ENCODE results near the gene TRIM42. TPM values are rescaled to one million over a fixed set of nuclear protein-coding genes. Genes with fewer than 3 reads are reported as not detected.

TRIM42 gene
- total RNA-seq, 2 experiments from 2014 or later, result not detected

GRCh38 chr3:140742116-140742515 is 64.3 kb downstream of the TRIM42 start:
- DNase-seq (ENCODE audit: low spot score), result no peak
- no peaks in the 10 kb centered on the region for H4K20me1 ChIP-seq (ENCODE audit: insufficient read depth, low read length)
- H2AFZ ChIP-seq (ENCODE audit: low read length), result no peak overlapping the region
- H3K27ac ChIP-seq (ENCODE audit: low read depth, low read length, poor library complexity, severe bottlenecking), result no peak overlapping the region
- H3K9me3 ChIP-seq (ENCODE audit: low read length), result no peaks in the 10 kb centered on the region
- H3K79me2 ChIP-seq (ENCODE audit: insufficient read depth, low read depth, low read length), result no peaks in the 10 kb centered on the region
- no TSS peak for BruUV-seq (replicated peaks)
- ChIA-PET CTCF (ENCODE audit: unreplicated experiment) (no interaction called here), POLR2A (no interaction called here)
- intact Hi-C loops (cut with micrococcal nuclease; ENCODE audit: unreplicated experiment), result no loop called here
- no peaks in the 10 kb centered on the region for H3K9me2 ChIP-seq (ENCODE audit: insufficient read depth, low read length)
- H3K4me3 ChIP-seq (ENCODE audit: low read depth, low read length, poor library complexity, severe bottlenecking), result no peak overlapping the region
- H3K4me1 ChIP-seq (ENCODE audit: insufficient read depth, low read length, poor library complexity, severe bottlenecking), result no peaks in the 10 kb centered on the region
- TF ChIP-seq, protein P1, sequence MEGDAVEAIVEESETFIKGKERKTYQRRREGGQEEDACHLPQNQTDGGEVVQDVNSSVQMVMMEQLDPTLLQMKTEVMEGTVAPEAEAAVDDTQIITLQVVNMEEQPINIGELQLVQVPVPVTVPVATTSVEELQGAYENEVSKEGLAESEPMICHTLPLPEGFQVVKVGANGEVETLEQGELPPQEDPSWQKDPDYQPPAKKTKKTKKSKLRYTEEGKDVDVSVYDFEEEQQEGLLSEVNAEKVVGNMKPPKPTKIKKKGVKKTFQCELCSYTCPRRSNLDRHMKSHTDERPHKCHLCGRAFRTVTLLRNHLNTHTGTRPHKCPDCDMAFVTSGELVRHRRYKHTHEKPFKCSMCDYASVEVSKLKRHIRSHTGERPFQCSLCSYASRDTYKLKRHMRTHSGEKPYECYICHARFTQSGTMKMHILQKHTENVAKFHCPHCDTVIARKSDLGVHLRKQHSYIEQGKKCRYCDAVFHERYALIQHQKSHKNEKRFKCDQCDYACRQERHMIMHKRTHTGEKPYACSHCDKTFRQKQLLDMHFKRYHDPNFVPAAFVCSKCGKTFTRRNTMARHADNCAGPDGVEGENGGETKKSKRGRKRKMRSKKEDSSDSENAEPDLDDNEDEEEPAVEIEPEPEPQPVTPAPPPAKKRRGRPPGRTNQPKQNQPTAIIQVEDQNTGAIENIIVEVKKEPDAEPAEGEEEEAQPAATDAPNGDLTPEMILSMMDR (conservative IDR thresholded peaks at IDR 0.05; ENCODE audit: low read length), result no peak
- TF ChIP-seq EZH2phosphoT487 (IDR thresholded peaks at IDR 0.05; ENCODE audit: borderline replicate concordance, low read depth, low read length), result no peak
- H3K4me2 ChIP-seq (ENCODE audit: low read length), result no peak overlapping the region
- H3K36me3 ChIP-seq (ENCODE audit: insufficient read depth, low read length), result no peaks in the 10 kb centered on the region

DNA sequence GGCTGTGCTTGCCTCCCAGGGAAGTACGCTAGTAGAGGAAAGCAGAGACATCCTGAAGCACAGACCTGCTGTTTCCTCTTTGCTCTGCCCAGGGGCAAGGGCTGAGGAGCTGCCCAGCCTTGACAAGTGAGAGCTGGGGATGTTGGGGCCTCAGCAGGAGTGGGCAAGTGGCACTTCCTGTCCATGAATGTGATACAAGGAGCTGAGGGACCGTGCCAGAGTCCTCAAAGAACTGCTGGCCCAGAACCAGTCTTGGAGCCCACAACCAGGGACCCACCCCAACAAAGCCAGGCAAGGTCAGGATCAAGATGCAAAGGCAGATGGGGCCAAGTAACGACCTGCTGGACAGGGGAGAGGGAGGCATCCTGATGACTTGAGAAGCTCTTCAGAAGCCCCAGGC is 70.3 kb downstream of the TRIM42 start:
- H2AFZ ChIP-seq (ENCODE audit: low read length), result no peak overlapping the region
- ChIA-PET CTCF (ENCODE audit: unreplicated experiment) (no interaction called here), POLR2A (interaction anchor here (0.9 to 1.3 kb wide), 4 partner anchors 13 to 82 kb away, joined by 3 read pairs; no protein-coding TSS in a partner anchor)
- no peak for DNase-seq (ENCODE audit: low spot score)
- H3K9me3 ChIP-seq (ENCODE audit: low read length), result no peaks in the 10 kb centered on the region
- peaks cover 6% of the 10 kb centered on the region for H3K4me1 ChIP-seq (ENCODE audit: insufficient read depth, low read length, poor library complexity, severe bottlenecking)
- no peak overlapping the region for H3K27ac ChIP-seq (ENCODE audit: low read depth, low read length, poor library complexity, severe bottlenecking)
- H3K79me2 ChIP-seq (ENCODE audit: insufficient read depth, low read depth, low read length), result no peaks in the 10 kb centered on the region
- intact Hi-C loops (cut with micrococcal nuclease; ENCODE audit: unreplicated experiment), result no loop called here
- H3K36me3 ChIP-seq (ENCODE audit: insufficient read depth, low read length), result no peaks in the 10 kb centered on the region
- H3K9me2 ChIP-seq (ENCODE audit: insufficient read depth, low read length), result no peaks in the 10 kb centered on the region
- H3K4me3 ChIP-seq (ENCODE audit: low read depth, low read length, poor library complexity, severe bottlenecking), result no peak overlapping the region
- TF ChIP-seq EZH2phosphoT487 (IDR thresholded peaks at IDR 0.05; ENCODE audit: borderline replicate concordance, low read depth, low read length), result no peak
- no peaks in the 10 kb centered on the region for H4K20me1 ChIP-seq (ENCODE audit: insufficient read depth, low read length)
- BruUV-seq (replicated peaks), result no TSS peak
- no peak overlapping the region for H3K4me2 ChIP-seq (ENCODE audit: low read length)

GRCh38 chr3:140748903-140749302 is 71.0 kb downstream of the TRIM42 start:
- POLR2A ChIA-PET, result interaction anchor here (1.1 kb wide), 1 partner anchor 81 kb away, joined by 3 read pairs; no protein-coding TSS in a partner anchor
- peaks cover 13% of the 10 kb centered on the region for H3K4me1 ChIP-seq (ENCODE audit: insufficient read depth, low read length, poor library complexity, severe bottlenecking)
- H3K4me3 ChIP-seq (ENCODE audit: low read depth, low read length, poor library complexity, severe bottlenecking), result no peak overlapping the region
- no peaks in the 10 kb centered on the region for H3K9me2 ChIP-seq (ENCODE audit: insufficient read depth, low read length)
- CTCF ChIA-PET (ENCODE audit: unreplicated experiment), result no interaction called here
- no peak overlapping the region for H3K4me2 ChIP-seq (ENCODE audit: low read length)
- no TSS peak for BruUV-seq (replicated peaks)
- intact Hi-C loops (cut with micrococcal nuclease; ENCODE audit: unreplicated experiment), result no loop called here
- no peaks in the 10 kb centered on the region for H3K9me3 ChIP-seq (ENCODE audit: low read length)
- H3K36me3 ChIP-seq (ENCODE audit: insufficient read depth, low read length), result no peaks in the 10 kb centered on the region
- TF ChIP-seq EZH2phosphoT487 (IDR thresholded peaks at IDR 0.05; ENCODE audit: borderline replicate concordance, low read depth, low read length), result no peak
- TF ChIP-seq, protein P1 (conservative IDR thresholded peaks at IDR 0.05; ENCODE audit: low read length), result no peak
- H3K79me2 ChIP-seq (ENCODE audit: insufficient read depth, low read depth, low read length), result no peaks in the 10 kb centered on the region
- no peaks in the 10 kb centered on the region for H4K20me1 ChIP-seq (ENCODE audit: insufficient read depth, low read length)
- no peak overlapping the region for H2AFZ ChIP-seq (ENCODE audit: low read length)
- H3K27ac ChIP-seq (ENCODE audit: low read depth, low read length, poor library complexity, severe bottlenecking), result no peak overlapping the region
- no peak for DNase-seq (ENCODE audit: low spot score)

All from OCI-LY7 (cell line).